ENCODE measurements around the gene CEACAM8. TPM values are rescaled to one million over a fixed set of nuclear protein-coding genes. Genes with fewer than 3 reads are reported as not detected.
"Not testable (repeated sequence)": the region's sequence is repeated elsewhere in the genome, so short reads cannot be mapped to it uniquely, and the experiment has no call there.

The CEACAM8 gene
- total RNA-seq: 1 to 10 TPM in 1 of 2 donors, under 1 TPM in 1; 0.18 to 1.2 TPM
- under 1 TPM; 0.06 to 0.88 TPM for polyA plus RNA-seq
- long read RNA-seq, donor 1: 0 reads
- long read RNA-seq, donor 2: 0 reads
- long read RNA-seq, donor 3: 0 reads
- long read RNA-seq, donor 4: 0 reads
- long read RNA-seq, donor 5: 0 reads

GRCh38 chr19:42594617-42595489, at the start of gene CEACAM8:
Gene CEACAM8, minus strand, starts transcription at chr19:42594924. Its CDS starts 96 bp downstream, at chr19:42594828.
- H3K36me3 ChIP-seq (ENCODE audit: control insufficient read depth in 4 of 4, insufficient read depth in 4 of 4, low read length in 4 of 4): no peaks in the 10 kb centered on the region
- H3K27me3 ChIP-seq (ENCODE audit: control insufficient read depth in 3 of 3, insufficient read depth in 3 of 3, low read length in 2 of 3): no peaks in the 10 kb centered on the region
- no peaks in the 10 kb centered on the region for H3K4me1 ChIP-seq (ENCODE audit: control insufficient read depth in 5 of 5, insufficient read depth in 5 of 5, low read length in 5 of 5)
- no peak within 1 kb of the TSS for H3K9ac ChIP-seq (ENCODE audit: insufficient read depth in 1 of 2, low read length in 2 of 2)
- H3K9me3 ChIP-seq (ENCODE audit: control insufficient read depth in 4 of 4, insufficient read depth in 3 of 4, low read length in 3 of 4): peaks cover 0 to 4% (median 0%) of the 10 kb centered on the region in 4 donors
- ATAC-seq (ENCODE audit: insufficient read depth, low FRiP score) (no peak), DNase-seq (no peak)
- H3K4me3 ChIP-seq: no peak within 1 kb of the TSS
- WGBS, 2 donors: 65 to 68% methylated on average over 10 of the region's 10 CpGs
- TF ChIP-seq CTCF (IDR thresholded peaks at IDR 0.05; ENCODE audit: control extremely low read depth, extremely low read depth): no peak
- H3K27ac ChIP-seq (ENCODE audit: low read depth in 1 of 2, low read length in 1 of 2): no peak within 1 kb of the TSS

GRCh38 chr19:42639324-42640092, 44.8 kb upstream of the CEACAM8 start:
- WGBS, 2 donors: 96 to 97% methylated on average over 18 to 55 of the region's 58 CpGs
- not testable (repeated sequence) for ATAC-seq (ENCODE audit: insufficient read depth, low FRiP score); H3K36me3 ChIP-seq (ENCODE audit: control insufficient read depth in 4 of 4, insufficient read depth in 4 of 4, low read length in 4 of 4); H3K9me3 ChIP-seq (ENCODE audit: control insufficient read depth in 4 of 4, insufficient read depth in 3 of 4, low read length in 3 of 4); H3K27me3 ChIP-seq (ENCODE audit: control insufficient read depth in 3 of 3, insufficient read depth in 3 of 3, low read length in 2 of 3); H3K27ac ChIP-seq (ENCODE audit: low read depth in 1 of 2, low read length in 1 of 2); DNase-seq; H3K4me3 ChIP-seq; H3K4me1 ChIP-seq (ENCODE audit: control insufficient read depth in 5 of 5, insufficient read depth in 5 of 5, low read length in 5 of 5); H3K9ac ChIP-seq (ENCODE audit: insufficient read depth in 1 of 2, low read length in 2 of 2)

DNA sequence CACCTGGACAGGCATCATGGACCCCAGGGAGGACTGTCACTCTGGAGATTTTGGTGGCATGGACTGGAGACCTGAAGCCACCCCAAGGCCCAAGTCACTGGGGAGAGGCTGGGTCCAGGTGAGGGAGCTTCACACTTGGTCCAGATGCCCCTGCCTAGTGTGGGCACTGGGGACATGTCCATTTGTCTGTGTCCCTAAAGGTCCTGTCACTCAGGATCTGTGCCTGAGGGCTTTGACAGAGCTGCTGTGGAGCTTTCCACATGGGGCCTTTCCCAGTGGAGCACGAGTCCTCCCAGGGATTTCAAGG, 40.5 kb upstream of the CEACAM8 start:
- no peak for TF ChIP-seq CTCF (IDR thresholded peaks at IDR 0.05; ENCODE audit: control extremely low read depth, extremely low read depth)
- no peak overlapping the region for H3K9ac ChIP-seq (ENCODE audit: insufficient read depth in 1 of 2, low read length in 2 of 2)
- no peaks in the 10 kb centered on the region for H3K36me3 ChIP-seq (ENCODE audit: control insufficient read depth in 4 of 4, insufficient read depth in 4 of 4, low read length in 4 of 4)
- H3K4me3 ChIP-seq: no peak overlapping the region
- no peaks in the 10 kb centered on the region for H3K27me3 ChIP-seq (ENCODE audit: control insufficient read depth in 3 of 3, insufficient read depth in 3 of 3, low read length in 2 of 3)
- H3K4me1 ChIP-seq (ENCODE audit: control insufficient read depth in 5 of 5, insufficient read depth in 5 of 5, low read length in 5 of 5): no peaks in the 10 kb centered on the region
- 94 to 95% methylated on average over 1 of the region's 1 CpG for WGBS, 2 donors
- DNase-seq (no peak), ATAC-seq (ENCODE audit: insufficient read depth, low FRiP score) (no peak)
- H3K9me3 ChIP-seq (ENCODE audit: control insufficient read depth in 4 of 4, insufficient read depth in 3 of 4, low read length in 3 of 4): peaks cover 0 to 2% (median 0%) of the 10 kb centered on the region in 4 donors
- no peak overlapping the region for H3K27ac ChIP-seq (ENCODE audit: low read depth in 1 of 2, low read length in 1 of 2)
